AML-193 (cell line): ENCODE data around the gene ACOX1.

Experiments used
- DNase-seq, 2 experiments: peaks; one replicate each; lab custom pipeline; 2025; lab: John Stamatoyannopoulos, UW

Gene ACOX1

GRCh38 chr17:75978938-75979704, at the start of gene ACOX1, which contains the start of gene TEN1:
ACOX1 (minus strand) TSS chr17:75979166; CDS start chr17:75979073, 93 bp downstream.
TEN1 (plus strand) TSS chr17:75979240; CDS start chr17:75986193, 6,953 bp downstream.
- peak; percentile 98 to 99 for DNase-seq

- no peak for DNase-seq
Measured at GRCh38 chr17:76027159-76027839, 48.3 kb upstream of the ACOX1 start, which contains the start of gene EVPL. EVPL (minus strand) TSS chr17:76027306; CDS start chr17:76027198, 108 bp downstream.

DNA sequence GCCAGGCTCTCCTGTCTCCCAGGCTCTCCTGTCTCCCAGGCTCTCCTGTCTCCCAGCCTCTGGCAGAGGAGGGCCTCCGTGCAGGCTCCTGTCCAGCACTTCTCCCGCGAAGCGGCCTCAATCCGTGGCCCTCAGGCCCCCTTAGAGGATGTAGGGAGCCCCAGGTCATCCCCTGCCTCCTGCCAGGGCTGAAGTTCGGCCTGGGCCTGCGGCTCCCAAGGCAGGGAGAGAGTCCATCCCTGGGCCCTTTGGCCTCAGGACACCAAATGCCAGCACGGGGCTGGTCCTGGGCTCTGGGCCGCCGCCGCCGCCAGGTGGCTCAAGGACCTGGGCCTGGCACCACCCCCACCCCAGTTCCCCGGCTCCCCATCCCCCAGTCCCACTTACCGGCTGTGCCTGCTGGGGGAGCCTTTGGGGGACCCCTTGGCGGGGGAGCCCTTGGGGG, 47.8 kb upstream of the ACOX1 start:
- DNase-seq: no peak

DNA sequence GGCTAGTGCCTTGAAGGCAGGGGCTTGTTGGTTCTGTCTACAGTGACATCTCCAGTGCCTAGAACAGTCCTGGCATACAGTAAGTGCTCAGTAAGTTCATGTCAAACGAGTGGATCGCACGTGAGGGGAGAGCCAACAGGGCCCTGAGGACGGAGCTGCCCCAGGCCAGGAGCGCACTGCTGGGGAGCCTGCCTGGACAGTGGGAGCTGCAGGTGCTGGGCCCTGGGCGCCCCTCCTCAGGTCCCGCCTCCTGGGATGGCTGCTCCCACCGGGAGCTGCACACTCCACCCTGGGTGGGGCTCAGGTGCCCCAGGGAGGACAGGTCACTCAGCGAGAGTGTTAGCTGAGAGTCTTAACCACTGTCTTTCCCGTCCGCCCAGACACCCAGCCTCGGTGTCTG, 46.3 kb upstream of the ACOX1 start:
- DNase-seq: no peak

GRCh38 chr17:76024353-76024752, 45.4 kb upstream of the ACOX1 start:
- DNase-seq: no peak

- no peak for DNase-seq
Measured at GRCh38 chr17:76023900-76024237, 44.9 kb upstream of the ACOX1 start.

GRCh38 chr17:76022973-76023899, 44.3 kb upstream of the ACOX1 start:
- no peak for DNase-seq

DNA sequence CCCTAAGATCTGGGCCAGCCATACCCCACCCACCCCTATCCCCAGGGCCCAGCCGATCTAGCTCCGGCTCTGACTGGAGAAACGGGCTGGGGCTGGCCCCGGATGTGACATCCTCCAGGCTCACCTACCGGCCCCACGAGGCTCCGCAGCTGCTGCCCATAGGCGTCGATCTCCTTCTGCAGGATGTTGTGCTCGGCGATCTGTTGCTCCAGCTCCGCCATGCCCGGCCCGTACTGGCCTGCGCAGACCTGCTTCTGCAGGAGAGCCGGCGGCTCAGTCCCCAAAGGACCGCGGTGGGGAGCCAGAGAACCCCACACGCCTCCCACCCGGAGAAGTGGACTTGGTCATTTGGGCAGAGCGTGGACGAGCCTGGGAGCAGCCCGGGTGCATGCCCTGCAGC, 43.3 kb upstream of the ACOX1 start:
- no peak for DNase-seq

GRCh38 chr17:76019833-76020467, 41.0 kb upstream of the ACOX1 start:
- no peak for DNase-seq

- DNase-seq: no peak
Measured at GRCh38 chr17:76018801-76019200, 39.8 kb upstream of the ACOX1 start.

DNA sequence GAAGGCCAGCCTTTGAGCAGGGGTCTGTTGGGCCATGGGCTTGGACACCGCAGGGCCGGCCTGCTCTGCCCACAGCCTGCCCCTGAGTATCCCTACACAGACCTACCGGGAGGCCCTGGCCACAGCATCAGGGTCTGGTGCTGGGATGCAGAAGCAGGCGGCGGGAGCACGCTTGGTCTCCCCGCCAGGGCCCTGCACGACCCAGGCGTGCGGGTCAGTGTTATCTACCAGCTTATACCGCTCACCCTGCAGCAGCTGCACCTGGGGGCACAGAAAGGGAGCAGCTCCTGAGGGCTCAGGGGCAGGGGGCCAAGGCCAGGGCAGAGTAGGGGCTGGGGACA, 39.3 kb upstream of the ACOX1 start:
- no peak for DNase-seq

DNA sequence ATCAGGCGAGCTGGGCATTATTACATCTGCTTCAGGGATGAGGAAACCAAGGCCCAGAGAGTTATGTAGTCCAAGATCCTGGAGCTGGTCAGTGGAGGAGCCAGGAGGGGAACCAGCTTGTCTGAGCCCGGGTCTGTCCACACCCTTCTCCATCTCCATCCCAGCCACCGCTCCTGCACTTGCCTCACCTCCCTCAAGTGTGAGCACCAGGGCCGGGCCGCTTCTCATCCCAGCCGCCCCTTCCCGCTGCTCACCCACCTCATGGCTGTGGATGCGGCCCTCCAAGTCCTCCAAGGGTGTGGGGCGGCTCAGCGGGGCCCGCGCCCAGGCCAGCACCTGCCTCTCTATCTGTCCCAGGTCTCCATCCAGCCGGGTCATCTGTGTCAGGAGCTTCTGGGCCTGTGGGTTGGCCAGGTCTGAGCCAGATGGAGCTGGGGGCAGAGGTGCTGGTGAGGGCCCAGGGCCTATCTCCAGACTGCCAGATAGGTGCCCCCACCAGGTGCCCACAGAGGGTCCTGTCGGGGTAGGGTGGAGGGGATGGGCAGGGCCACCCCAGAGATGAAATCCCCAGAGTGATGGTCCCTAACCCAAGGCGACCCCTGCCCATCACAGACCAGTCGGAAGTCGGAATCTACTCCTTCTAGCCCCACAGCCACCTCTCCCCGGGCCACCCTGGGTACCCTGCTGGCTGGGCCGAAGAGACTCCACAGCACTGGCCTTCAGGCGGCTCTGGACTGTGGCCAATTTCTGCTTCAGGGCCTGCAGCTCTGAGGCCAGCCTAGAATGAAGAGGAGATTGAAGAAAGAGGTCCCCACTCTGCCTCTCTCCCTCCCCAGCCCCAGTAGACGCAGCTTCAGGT, 38.7 kb upstream of the ACOX1 start:
- no peak for DNase-seq

GRCh38 chr17:76014925-76015261, 35.9 kb upstream of the ACOX1 start:
- DNase-seq: no peak

GRCh38 chr17:76014100-76014924, 35.3 kb upstream of the ACOX1 start:
- DNase-seq: peak; percentile 62 to 64

DNA sequence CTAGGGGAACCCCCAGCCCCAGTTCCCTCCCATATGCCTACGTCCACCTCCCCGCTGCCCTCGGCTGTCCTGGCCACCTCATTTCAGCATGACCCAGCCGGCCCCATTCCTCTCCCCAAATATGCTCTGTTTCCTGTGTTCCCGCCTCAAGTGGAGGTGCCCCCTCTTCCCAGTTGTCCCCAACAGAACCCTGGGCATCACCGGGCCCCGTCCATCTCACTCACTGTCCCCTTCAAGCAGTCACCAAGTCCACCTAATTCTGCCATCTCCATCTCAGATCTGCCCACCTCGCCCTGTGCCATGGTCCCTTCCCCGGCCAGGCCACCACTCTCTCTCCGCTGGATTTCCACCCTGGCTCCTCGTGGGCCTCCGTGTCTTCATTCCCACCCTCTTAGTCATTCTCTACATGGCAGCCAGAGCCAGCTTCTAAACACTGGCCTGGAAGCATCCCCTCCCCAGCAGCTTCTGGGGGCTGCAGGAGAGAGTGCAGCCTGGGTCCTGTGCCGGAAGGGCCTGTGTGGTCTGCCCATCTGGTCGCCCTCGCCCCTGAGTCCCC, 34.5 kb upstream of the ACOX1 start:
- DNase-seq: no peak

- no peak for DNase-seq
Measured at GRCh38 chr17:76011951-76012350, 33.0 kb upstream of the ACOX1 start.

DNA sequence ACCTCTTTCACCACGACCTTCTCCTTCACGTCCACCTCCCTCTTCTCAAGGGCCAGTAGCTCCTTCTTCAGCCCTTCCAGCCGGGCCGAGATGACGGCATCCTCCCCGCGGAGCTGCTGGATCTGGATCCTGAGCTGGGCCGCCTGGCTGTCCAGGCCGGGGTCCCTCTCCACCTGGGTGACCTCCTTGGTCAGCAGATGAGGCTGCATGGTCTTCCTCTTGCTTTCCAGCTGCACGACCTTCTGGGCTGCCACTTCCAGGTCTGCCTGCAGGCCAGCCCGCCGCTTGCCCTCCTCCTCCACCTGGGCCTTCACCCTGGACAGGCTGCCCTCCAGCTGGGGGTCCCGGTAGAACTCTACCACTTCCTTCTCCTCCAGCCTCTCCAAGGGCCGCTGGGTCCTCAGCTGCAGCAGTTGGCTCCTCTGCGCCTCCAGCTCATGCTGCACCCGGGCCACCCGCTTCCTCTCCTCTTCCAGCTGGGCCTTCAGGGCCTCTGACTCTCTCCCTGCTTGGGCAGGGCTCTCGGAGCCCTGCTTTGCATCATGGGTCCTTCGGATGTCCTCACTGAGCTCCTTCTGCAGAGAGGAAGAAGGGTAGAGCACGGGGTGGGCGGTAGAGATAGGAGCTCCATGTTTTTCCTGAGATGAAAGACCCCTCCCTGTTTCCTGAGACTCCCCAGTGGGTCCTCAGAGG, 31.1 kb upstream of the ACOX1 start:
- no peak for DNase-seq

DNA sequence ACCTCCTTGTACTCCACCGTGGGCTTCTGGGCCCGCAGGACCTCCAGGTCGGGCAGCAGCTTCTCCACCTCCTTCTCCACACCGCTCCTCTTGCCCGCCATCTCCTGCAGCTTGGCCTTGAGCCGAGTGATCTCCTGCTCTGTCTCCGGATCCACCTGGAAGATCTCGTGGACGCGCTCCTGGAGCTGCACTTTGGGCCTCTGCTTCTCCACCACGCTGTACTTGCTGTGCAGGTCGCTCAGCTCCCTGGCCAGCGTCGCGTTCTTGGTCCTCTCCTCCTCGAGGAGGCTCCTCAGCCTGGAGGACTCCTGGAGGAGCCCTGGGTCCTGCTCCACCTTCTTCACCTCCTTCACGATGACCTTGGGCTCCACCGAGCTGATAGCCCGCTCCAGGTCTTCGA, 30.5 kb upstream of the ACOX1 start:
- no peak for DNase-seq
